ENCODE data around the gene FLVCR2.
"Not testable (repeated sequence)": the region's sequence is repeated elsewhere in the genome, so short reads cannot be mapped to it uniquely, and the experiment has no call there.

FLVCR2 gene

GRCh38 chr14:75689012-75689411, 110.6 kb downstream of the FLVCR2 start:
- Histone ChIP-seq H3K4me3 (ENCODE audit: low read length) (no peak overlapping the region), H2AFZ (ENCODE audit: low read length) (no peak overlapping the region), H4K20me1 (ENCODE audit: insufficient read depth, low read length) (no peaks in the 10 kb centered on the region), H3K9me2 (replicated peaks; ENCODE audit: insufficient read depth, low read length) (no peaks in the 10 kb centered on the region), H3K4me1 (ENCODE audit: low read length) (no peaks in the 10 kb centered on the region), H3K36me3 (replicated peaks; ENCODE audit: insufficient read depth, low read length) (no peaks in the 10 kb centered on the region), H3F3A (ENCODE audit: insufficient read depth, low read length) (no peaks in the 10 kb centered on the region), H3K27me3 (replicated peaks; ENCODE audit: insufficient read depth, low read length) (no peaks in the 10 kb centered on the region), H3K9ac (ENCODE audit: low read length) (no peak overlapping the region), H3K4me2 (ENCODE audit: low read depth, low read length) (no peak overlapping the region), H3K27ac (ENCODE audit: low read length) (no peak overlapping the region), H3K9me3 (replicated peaks; ENCODE audit: insufficient read depth, low read length) (no peaks in the 10 kb centered on the region), H3K79me2 (ENCODE audit: low read length) (no peaks in the 10 kb centered on the region)
- DNase-seq: no peak
- TF ChIP-seq, protein P1, sequence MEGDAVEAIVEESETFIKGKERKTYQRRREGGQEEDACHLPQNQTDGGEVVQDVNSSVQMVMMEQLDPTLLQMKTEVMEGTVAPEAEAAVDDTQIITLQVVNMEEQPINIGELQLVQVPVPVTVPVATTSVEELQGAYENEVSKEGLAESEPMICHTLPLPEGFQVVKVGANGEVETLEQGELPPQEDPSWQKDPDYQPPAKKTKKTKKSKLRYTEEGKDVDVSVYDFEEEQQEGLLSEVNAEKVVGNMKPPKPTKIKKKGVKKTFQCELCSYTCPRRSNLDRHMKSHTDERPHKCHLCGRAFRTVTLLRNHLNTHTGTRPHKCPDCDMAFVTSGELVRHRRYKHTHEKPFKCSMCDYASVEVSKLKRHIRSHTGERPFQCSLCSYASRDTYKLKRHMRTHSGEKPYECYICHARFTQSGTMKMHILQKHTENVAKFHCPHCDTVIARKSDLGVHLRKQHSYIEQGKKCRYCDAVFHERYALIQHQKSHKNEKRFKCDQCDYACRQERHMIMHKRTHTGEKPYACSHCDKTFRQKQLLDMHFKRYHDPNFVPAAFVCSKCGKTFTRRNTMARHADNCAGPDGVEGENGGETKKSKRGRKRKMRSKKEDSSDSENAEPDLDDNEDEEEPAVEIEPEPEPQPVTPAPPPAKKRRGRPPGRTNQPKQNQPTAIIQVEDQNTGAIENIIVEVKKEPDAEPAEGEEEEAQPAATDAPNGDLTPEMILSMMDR (IDR thresholded peaks at IDR 0.05; ENCODE audit: low read length): no peak
- TF ChIP-seq EZH2 (optimal IDR thresholded peaks at IDR 0.05; ENCODE audit: low read depth, low read length) (no peak), EZH2phosphoT487 (IDR thresholded peaks at IDR 0.05; ENCODE audit: low read length) (no peak)

GRCh38 chr14:75690010-75690409, 111.6 kb downstream of the FLVCR2 start:
- H3K9ac ChIP-seq (ENCODE audit: low read length): no peak overlapping the region

GRCh38 chr14:75695025-75695424, 116.6 kb downstream of the FLVCR2 start:
- H3K36me3 ChIP-seq (replicated peaks; ENCODE audit: insufficient read depth, low read length); H3K27me3 ChIP-seq (replicated peaks; ENCODE audit: insufficient read depth, low read length); H3K9ac ChIP-seq (ENCODE audit: low read length); H3K4me2 ChIP-seq (ENCODE audit: low read depth, low read length); H3K9me3 ChIP-seq (replicated peaks; ENCODE audit: insufficient read depth, low read length); H3K79me2 ChIP-seq (ENCODE audit: low read length); H4K20me1 ChIP-seq (ENCODE audit: insufficient read depth, low read length); H3K4me3 ChIP-seq (ENCODE audit: low read length); H2AFZ ChIP-seq (ENCODE audit: low read length); DNase-seq; H3K27ac ChIP-seq (ENCODE audit: low read length); H3K4me1 ChIP-seq (ENCODE audit: low read length); H3F3A ChIP-seq (ENCODE audit: insufficient read depth, low read length); H3K9me2 ChIP-seq (replicated peaks; ENCODE audit: insufficient read depth, low read length): not testable (repeated sequence)

More at GRCh38 chr14:75690010-75690409, 111.6 kb downstream of the FLVCR2 start:
- Histone ChIP-seq H3K4me2 (ENCODE audit: low read depth, low read length) (no peak overlapping the region), H3K27ac (ENCODE audit: low read length) (no peak overlapping the region), H3K9me3 (replicated peaks; ENCODE audit: insufficient read depth, low read length) (no peaks in the 10 kb centered on the region), H3F3A (ENCODE audit: insufficient read depth, low read length) (no peaks in the 10 kb centered on the region), H2AFZ (ENCODE audit: low read length) (no peak overlapping the region), H3K27me3 (replicated peaks; ENCODE audit: insufficient read depth, low read length) (no peaks in the 10 kb centered on the region), H3K9me2 (replicated peaks; ENCODE audit: insufficient read depth, low read length) (no peaks in the 10 kb centered on the region), H3K79me2 (ENCODE audit: low read length) (no peaks in the 10 kb centered on the region), H4K20me1 (ENCODE audit: insufficient read depth, low read length) (no peaks in the 10 kb centered on the region), H3K4me1 (ENCODE audit: low read length) (no peaks in the 10 kb centered on the region), H3K36me3 (replicated peaks; ENCODE audit: insufficient read depth, low read length) (no peaks in the 10 kb centered on the region), H3K4me3 (ENCODE audit: low read length) (no peak overlapping the region)
- DNase-seq: no peak
- TF ChIP-seq EZH2 (optimal IDR thresholded peaks at IDR 0.05; ENCODE audit: low read depth, low read length): no peak
- TF ChIP-seq, protein P1 (IDR thresholded peaks at IDR 0.05; ENCODE audit: low read length): no peak
- TF ChIP-seq EZH2phosphoT487 (IDR thresholded peaks at IDR 0.05; ENCODE audit: low read length): no peak

- TF ChIP-seq, protein P1 (IDR thresholded peaks at IDR 0.05; ENCODE audit: low read length): no peak
- no peak for TF ChIP-seq EZH2 (optimal IDR thresholded peaks at IDR 0.05; ENCODE audit: low read depth, low read length)
- TF ChIP-seq EZH2phosphoT487 (IDR thresholded peaks at IDR 0.05; ENCODE audit: low read length): no peak
- Histone ChIP-seq H3K9me3 (replicated peaks; ENCODE audit: insufficient read depth, low read length) (no peaks in the 10 kb centered on the region), H3K4me1 (ENCODE audit: low read length) (no peaks in the 10 kb centered on the region), H3K27ac (ENCODE audit: low read length) (no peak overlapping the region), H3K36me3 (replicated peaks; ENCODE audit: insufficient read depth, low read length) (no peaks in the 10 kb centered on the region), H3K79me2 (ENCODE audit: low read length) (no peaks in the 10 kb centered on the region), H2AFZ (ENCODE audit: low read length) (no peak overlapping the region), H4K20me1 (ENCODE audit: insufficient read depth, low read length) (no peaks in the 10 kb centered on the region), H3F3A (ENCODE audit: insufficient read depth, low read length) (no peaks in the 10 kb centered on the region), H3K9me2 (replicated peaks; ENCODE audit: insufficient read depth, low read length) (no peaks in the 10 kb centered on the region), H3K4me2 (ENCODE audit: low read depth, low read length) (no peak overlapping the region), H3K9ac (ENCODE audit: low read length) (no peak overlapping the region), H3K4me3 (ENCODE audit: low read length) (no peak overlapping the region), H3K27me3 (replicated peaks; ENCODE audit: insufficient read depth, low read length) (no peaks in the 10 kb centered on the region)
- DNase-seq: no peak
Measured at GRCh38 chr14:75697386-75697785, 119.0 kb downstream of the FLVCR2 start.

Data from MM.1S (cell line).